GM21717 (cell line): ENCODE results near the gene PON1.

Source experiments
- ATAC-seq: cut with Tn5 transposase; IDR thresholded peaks from one replicate; pipeline ENCODE4 v1.9.1; 2021; ENCODE audit warnings: mild to moderate bottlenecking, moderate library complexity; ENCODE audit not compliant: unreplicated experiment

The PON1 gene

DNA sequence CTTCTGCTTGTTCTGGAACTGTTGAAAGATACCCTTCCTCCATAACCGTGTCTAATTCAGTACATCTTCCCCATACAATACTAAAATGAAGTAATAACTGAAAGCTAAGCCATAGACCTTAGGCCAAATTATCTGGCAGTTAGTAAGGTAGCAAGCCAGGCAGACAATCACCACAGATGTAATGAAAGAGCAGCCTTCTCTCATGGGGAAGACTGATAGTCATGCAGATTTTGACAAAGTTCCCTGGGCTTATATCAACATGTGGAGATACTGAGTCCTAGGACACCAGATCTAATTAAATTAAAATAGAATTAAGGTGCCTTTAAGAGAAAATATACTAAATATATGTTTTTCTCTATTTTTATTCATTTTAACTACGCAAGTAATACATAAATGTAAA lies 61.5 kb downstream of the PON1 start:
- no peak for ATAC-seq

DNA sequence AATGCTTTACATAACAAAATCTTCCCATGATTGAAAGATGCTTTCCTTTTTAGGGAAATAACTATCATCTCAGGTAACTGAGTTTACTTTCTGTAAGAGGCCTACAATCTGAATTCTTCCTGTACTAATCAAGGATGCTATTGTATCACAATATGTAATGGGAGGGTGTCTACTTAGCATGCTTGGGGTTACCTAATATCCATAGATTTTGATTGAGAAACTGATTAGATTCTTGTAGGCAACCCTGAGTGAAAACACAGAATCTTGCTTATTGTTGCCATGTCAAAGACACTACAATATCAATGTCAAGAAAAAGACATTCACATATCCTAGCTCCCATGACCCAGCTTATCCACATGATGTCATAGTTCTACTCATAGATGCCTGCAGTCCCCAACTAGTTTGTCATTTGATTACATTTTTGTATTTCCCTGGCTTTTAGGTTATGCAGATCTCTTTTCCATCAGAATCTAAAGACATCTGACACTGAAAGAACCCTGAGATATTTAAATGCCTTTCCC lies 62.4 kb downstream of the PON1 start:
- no peak for ATAC-seq

DNA sequence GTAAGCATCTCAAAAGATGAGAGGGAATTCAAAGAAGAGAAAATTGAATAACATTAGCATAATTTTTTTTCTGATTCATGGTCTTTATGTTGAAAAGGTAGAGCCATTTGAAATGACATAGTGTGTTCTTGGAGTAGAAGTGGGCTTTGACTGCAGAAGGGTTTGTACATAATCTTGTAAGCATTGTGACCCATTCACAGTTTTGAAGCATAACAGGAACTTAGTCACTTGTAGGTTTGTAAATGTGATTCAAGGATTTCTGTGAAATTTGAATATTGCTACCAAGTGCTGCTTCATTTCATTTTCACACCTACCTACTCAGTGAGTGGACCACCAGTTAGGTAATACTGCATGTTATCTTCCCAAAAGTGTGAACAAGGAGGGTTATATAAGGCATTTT lies 68.6 kb downstream of the PON1 start:
- no peak for ATAC-seq

DNA sequence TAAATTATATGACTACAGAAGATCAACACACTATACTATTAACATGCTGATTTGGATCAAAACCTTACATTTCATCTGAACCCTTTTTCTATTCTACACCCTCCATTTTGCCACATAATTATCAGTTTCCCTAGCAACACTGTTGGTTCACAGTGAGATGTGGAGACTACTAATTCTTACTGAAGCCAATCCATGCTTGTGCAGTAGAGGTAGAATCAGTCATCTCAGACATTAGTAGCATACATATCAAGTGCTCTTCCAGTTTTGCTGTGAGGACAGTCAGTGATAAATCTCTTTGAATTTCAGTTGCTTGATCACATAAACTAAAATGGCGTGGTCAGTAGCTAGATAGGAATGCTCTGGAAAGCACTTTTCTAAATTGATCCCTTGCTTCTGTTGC lies 70.3 kb downstream of the PON1 start:
- ATAC-seq = no peak

DNA sequence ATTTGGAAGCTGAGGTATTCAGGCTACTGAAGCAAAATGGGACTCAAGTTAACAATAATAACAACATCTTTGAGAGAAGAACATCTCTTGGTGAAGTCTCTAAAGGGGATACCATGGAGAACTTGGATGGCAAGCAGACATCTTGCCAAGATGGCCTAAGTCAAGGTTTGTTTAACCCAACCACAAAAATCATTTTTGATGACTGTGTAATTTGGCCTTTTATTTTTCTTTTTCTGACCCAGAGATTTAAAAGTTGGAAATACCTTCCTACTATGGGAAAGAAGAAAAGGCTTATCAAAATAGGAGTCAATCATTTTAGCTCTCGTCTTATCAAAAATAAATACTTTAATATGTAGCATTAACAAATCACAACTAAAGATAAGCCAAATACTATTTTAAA lies 72.4 kb downstream of the PON1 start:
- ATAC-seq = no peak

DNA sequence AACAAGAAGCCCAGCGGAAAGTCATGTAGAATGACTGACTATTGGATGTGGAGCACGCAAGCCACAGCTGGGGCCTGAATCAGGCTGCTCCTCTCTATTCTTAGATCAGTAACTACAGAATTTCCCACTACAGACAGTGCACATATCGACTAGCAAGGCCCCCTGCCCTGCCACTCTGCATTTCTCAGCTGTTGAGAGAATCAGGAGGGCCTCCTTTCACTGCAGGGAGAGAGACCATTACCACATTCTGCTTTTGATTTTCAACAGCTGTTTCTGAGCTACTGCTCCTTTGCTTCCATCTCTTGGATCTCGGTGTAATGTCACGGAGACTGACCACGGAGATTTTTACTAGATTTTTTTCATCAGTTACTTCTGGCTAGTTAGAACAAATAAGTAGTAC lies 73.8 kb downstream of the PON1 start:
- no peak for ATAC-seq
